ENCODE measurements around the gene CHD3. TPM values are rescaled to one million over a fixed set of nuclear protein-coding genes. Genes with fewer than 3 reads are reported as not detected.

Gene CHD3
- polyA plus RNA-seq, 1 of the 3 experiments (the other 2 are of a cell fraction): 56.2 TPM

GRCh38 chr17:7844292-7845154, 44.1 kb upstream of the CHD3 start:
- under 1% methylated on average over 29 of the region's 71 CpGs for WGBS (ENCODE audit: low lambda C conversion rate)
- H4K20me1 ChIP-seq (ENCODE audit: insufficient read depth): peaks cover 43% of the 10 kb centered on the region
- CTCF ChIA-PET: interaction anchor here (1.0 to 4.1 kb wide), 10 partner anchors 10 to 320 kb away, joined by 3 to 37 read pairs (median 6); partner anchors contain the start of gene KDM6B

More at GRCh38 chr17:7844292-7845154, 44.1 kb upstream of the CHD3 start:
- Histone ChIP-seq H3K4me2 (peak overlapping the region; percentile 92), H3K9me2 (no peaks in the 10 kb centered on the region), H3K27ac (ENCODE audit: low read depth in 2 of 2, low read length in 1 of 2) (peak overlapping the region; percentile 86 to 100), H2AFZ (ENCODE audit: low read depth) (peak overlapping the region; percentile 63; the same call in 1 of the 2 replicates), H3K9ac (peak overlapping the region; percentile 99), H3K4me1 (ENCODE audit: control insufficient read depth in 1 of 2, insufficient read depth in 2 of 2, low read depth in 1 of 2, low read length in 1 of 2) (peaks cover 26 to 32% of the 10 kb centered on the region in 2 experiments), H3K9me3 (no peaks in the 10 kb centered on the region), H3K79me2 (ENCODE audit: insufficient read depth) (peaks cover 49% of the 10 kb centered on the region), H3K36me3 (replicated peaks in 1 of 2; ENCODE audit: control insufficient read depth in 1 of 2, insufficient read depth in 2 of 2, low read length in 1 of 2) (peaks cover 8 to 45% of the 10 kb centered on the region in 2 experiments), H3K4me3 (ENCODE audit: low read depth in 2 of 2, low read length in 1 of 2) (peak overlapping the region; percentile 66 to 67), H3F3A (replicated peaks; ENCODE audit: insufficient read depth) (peaks cover 37% of the 10 kb centered on the region), H3K27me3 (ENCODE audit: insufficient read depth) (no peaks in the 10 kb centered on the region)
- POLR2A ChIA-PET: interaction anchor here (0.8 to 2.1 kb wide), 6 partner anchors 8 to 158 kb away, joined by 3 to 19 read pairs (median 4); partner anchors contain the start of genes CYB5D1, EFNB3, KDM6B and NAA38
- peak; percentile 87 for TF ChIP-seq CHD2 (IDR thresholded peaks at IDR 0.05; ENCODE audit: low read length, partially characterized antibody)
- TF ChIP-seq MAX (IDR thresholded peaks at IDR 0.05; ENCODE audit: low read depth): peak; percentile 47; the same call in 1 of the 2 replicates
- TF ChIP-seq FOXJ3 (CRISPR knock-in tag; IDR thresholded peaks at IDR 0.05): peak; percentile 62
- TF ChIP-seq, protein P1, sequence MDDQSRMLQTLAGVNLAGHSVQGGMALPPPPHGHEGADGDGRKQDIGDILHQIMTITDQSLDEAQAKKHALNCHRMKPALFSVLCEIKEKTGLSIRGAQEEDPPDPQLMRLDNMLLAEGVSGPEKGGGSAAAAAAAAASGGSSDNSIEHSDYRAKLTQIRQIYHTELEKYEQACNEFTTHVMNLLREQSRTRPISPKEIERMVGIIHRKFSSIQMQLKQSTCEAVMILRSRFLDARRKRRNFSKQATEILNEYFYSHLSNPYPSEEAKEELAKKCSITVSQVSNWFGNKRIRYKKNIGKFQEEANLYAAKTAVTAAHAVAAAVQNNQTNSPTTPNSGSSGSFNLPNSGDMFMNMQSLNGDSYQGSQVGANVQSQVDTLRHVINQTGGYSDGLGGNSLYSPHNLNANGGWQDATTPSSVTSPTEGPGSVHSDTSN (IDR thresholded peaks at IDR 0.05): no peak
- TF ChIP-seq RAD21 (IDR thresholded peaks at IDR 0.05; ENCODE audit: low read length): no peak
- TF ChIP-seq RFX5 (IDR thresholded peaks at IDR 0.05; ENCODE audit: low read length): peak; percentile 94
- peak; percentile 59 for TF ChIP-seq MXI1 (IDR thresholded peaks at IDR 0.05; ENCODE audit: low read depth, low read length)
- peak; percentile 27; the same call in 1 of the 2 replicates for TF ChIP-seq POLR2AphosphoS5 (IDR thresholded peaks at IDR 0.05; ENCODE audit: low read depth, low read length)
- TF ChIP-seq, protein P2, sequence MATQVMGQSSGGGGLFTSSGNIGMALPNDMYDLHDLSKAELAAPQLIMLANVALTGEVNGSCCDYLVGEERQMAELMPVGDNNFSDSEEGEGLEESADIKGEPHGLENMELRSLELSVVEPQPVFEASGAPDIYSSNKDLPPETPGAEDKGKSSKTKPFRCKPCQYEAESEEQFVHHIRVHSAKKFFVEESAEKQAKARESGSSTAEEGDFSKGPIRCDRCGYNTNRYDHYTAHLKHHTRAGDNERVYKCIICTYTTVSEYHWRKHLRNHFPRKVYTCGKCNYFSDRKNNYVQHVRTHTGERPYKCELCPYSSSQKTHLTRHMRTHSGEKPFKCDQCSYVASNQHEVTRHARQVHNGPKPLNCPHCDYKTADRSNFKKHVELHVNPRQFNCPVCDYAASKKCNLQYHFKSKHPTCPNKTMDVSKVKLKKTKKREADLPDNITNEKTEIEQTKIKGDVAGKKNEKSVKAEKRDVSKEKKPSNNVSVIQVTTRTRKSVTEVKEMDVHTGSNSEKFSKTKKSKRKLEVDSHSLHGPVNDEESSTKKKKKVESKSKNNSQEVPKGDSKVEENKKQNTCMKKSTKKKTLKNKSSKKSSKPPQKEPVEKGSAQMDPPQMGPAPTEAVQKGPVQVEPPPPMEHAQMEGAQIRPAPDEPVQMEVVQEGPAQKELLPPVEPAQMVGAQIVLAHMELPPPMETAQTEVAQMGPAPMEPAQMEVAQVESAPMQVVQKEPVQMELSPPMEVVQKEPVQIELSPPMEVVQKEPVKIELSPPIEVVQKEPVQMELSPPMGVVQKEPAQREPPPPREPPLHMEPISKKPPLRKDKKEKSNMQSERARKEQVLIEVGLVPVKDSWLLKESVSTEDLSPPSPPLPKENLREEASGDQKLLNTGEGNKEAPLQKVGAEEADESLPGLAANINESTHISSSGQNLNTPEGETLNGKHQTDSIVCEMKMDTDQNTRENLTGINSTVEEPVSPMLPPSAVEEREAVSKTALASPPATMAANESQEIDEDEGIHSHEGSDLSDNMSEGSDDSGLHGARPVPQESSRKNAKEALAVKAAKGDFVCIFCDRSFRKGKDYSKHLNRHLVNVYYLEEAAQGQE (IDR thresholded peaks at IDR 0.05; ENCODE audit: low read depth, low read length): no peak
- peak; percentile 40; the same call in 1 of the 2 replicates for TF ChIP-seq IRF3 (IDR thresholded peaks at IDR 0.05; ENCODE audit: low read depth, low read length)
- TF ChIP-seq EP300 (IDR thresholded peaks at IDR 0.05; ENCODE audit: borderline replicate concordance in 1 of 2, low read depth in 1 of 2, low read length in 1 of 2): peak in 1 of 2 experiments; percentile 63; a peak in 1 of 4 replicates
- TF ChIP-seq RXRA (IDR thresholded peaks at IDR 0.05; ENCODE audit: borderline replicate concordance, low read depth): peak; percentile 82; the same call in 1 of the 2 replicates
- 0 out of 2 replicates have a peak, but pooled peaks have one; percentile 9 for TF ChIP-seq TAF1 (IDR thresholded peaks at IDR 0.05; ENCODE audit: borderline replicate concordance, low read depth, low read length)
- DNase-seq: peak; percentile 93

Measured in SK-N-SH (cell line).